Gastrocnemius medialis (tissue), 4 donors: Measurements from ENCODE around the gene FGF2.

Experiments
- POLR2A ChIP-seq, 2 donors: fragments of 450-650 bp; IDR thresholded peaks; one replicate each; pipeline ENCODE4 v1.6.1; 2017; ENCODE audit warnings: antibody characterized with exemption in 2 of 2, mild to moderate bottlenecking in 2 of 2, moderate library complexity in 2 of 2
- TF ChIP-seq, protein P1 (sequence below), 5 experiments: fragments of 450-650 bp in 3 of 5; fragments of 200-600 bp in 2 of 5; sonication (generic) in 2 of 5; IDR thresholded peaks in 4 of 5; conservative IDR thresholded peaks in 1 of 5; 1 replicate in 4 of 5; 2 replicates in 1 of 5; pipeline ENCODE4 v1.5.1; 2016 to 2019; ENCODE audit warnings: antibody characterized with exemption in 5 of 5, mild to moderate bottlenecking in 3 of 5, moderate library complexity in 3 of 5

DNA sequence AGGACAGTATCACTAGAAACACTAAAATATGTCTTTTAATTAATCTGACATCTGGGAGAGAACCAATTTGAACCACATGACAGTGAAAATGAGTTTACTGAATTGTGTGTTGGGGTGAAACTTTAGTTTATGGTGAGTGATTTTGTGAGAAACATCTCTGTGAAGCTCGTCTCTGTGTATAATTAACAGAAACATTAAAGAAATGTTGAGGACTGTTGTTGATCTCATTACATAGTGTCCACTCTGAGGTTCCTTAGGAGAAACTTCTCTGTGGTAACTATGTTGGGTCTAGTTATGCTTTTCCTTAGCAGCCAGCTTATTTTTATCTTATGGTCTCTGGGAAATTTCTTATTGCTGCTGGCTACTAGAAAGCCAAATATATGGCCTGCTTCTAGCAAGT lies 15.8 kb downstream of the FGF2 start:
- TF ChIP-seq, protein P1, sequence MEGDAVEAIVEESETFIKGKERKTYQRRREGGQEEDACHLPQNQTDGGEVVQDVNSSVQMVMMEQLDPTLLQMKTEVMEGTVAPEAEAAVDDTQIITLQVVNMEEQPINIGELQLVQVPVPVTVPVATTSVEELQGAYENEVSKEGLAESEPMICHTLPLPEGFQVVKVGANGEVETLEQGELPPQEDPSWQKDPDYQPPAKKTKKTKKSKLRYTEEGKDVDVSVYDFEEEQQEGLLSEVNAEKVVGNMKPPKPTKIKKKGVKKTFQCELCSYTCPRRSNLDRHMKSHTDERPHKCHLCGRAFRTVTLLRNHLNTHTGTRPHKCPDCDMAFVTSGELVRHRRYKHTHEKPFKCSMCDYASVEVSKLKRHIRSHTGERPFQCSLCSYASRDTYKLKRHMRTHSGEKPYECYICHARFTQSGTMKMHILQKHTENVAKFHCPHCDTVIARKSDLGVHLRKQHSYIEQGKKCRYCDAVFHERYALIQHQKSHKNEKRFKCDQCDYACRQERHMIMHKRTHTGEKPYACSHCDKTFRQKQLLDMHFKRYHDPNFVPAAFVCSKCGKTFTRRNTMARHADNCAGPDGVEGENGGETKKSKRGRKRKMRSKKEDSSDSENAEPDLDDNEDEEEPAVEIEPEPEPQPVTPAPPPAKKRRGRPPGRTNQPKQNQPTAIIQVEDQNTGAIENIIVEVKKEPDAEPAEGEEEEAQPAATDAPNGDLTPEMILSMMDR (IDR thresholded peaks at IDR 0.05 in 4 of 5, conservative IDR thresholded peaks at IDR 0.05 in 1 of 5): no peak
- no peak for TF ChIP-seq POLR2A (IDR thresholded peaks at IDR 0.05)
